T-cell (primary cell): Measurements from ENCODE around the gene MGST1. TPM values are rescaled to one million over a fixed set of nuclear protein-coding genes. Genes with fewer than 3 reads are reported as not detected.

Experiments used
- ATAC-seq, 4 experiments: fragments of 200-7000 bp in 3 of 4; fragments of 150-1000 bp in 1 of 4; cut with Tn5 transposase; replicated peaks in 1 of 4; 1 replicate in 3 of 4; 2 replicates in 1 of 4; pipeline ENCODE4 v1.10.0; 2021; ENCODE audit warnings: moderate library complexity in 3 of 4, mild to moderate bottlenecking in 2 of 4, moderate number of reproducible peaks in 1 of 4
- CTCF ChIA-PET, 2 donors: fragments of 300-600 bp; sonication (Branson Sonifier 250); formaldehyde crosslinking; loops; one replicate each; lab custom pipeline; 2022; ENCODE audit warnings: antibody characterized with exemption in 2 of 2; lab: Charles Lee
- POLR2A ChIA-PET, 2 donors: fragments of 300-600 bp; sonication (Branson Sonifier 250); formaldehyde crosslinking; loops; one replicate each; lab custom pipeline; 2022; ENCODE audit warnings: antibody characterized with exemption in 2 of 2; lab: Charles Lee
- DNase-seq, 35 experiments: peaks; one replicate each; pipeline versions ENCODE4 v3.0.0 to v3.0.0-alpha.2; 2013 to 2023
- H3K27ac ChIP-seq: one replicate; pipeline ENCODE4 v1.5.1; 2013; ENCODE audit warnings: low read length
- H3K27me3 ChIP-seq, 2 experiments: replicated peaks in 1 of 2; 1 replicate in 1 of 2; 2 replicates in 1 of 2; pipeline versions ENCODE4 v1.6.1 to v1.7.0; 2013; ENCODE audit warnings: low read length in 1 of 2, mixed read lengths in 1 of 2; ENCODE audit not compliant: control insufficient read depth in 2 of 2, insufficient read depth in 2 of 2; ENCODE audit errors: extremely low read depth in 1 of 2
- H3K36me3 ChIP-seq, 2 donors: 1 replicate in 1 of 2; 2 replicates in 1 of 2; pipeline versions ENCODE4 v1.6.1 to v1.7.0; 2013; ENCODE audit warnings: low read length in 1 of 2; ENCODE audit not compliant: control insufficient read depth in 2 of 2, insufficient read depth in 1 of 2; ENCODE audit errors: extremely low read depth in 1 of 2
- H3K4me1 ChIP-seq, 2 experiments: 1 replicate in 1 of 2; 2 replicates in 1 of 2; pipeline versions ENCODE4 v1.6.1 to v1.7.0; 2013; ENCODE audit warnings: low read length in 2 of 2, mixed read lengths in 1 of 2; ENCODE audit not compliant: insufficient read depth in 2 of 2, control insufficient read depth in 1 of 2; ENCODE audit errors: extremely low read depth in 1 of 2
- H3K4me3 ChIP-seq, 2 donors: 1 replicate in 1 of 2; 2 replicates in 1 of 2; pipeline versions ENCODE4 v1.5.1 to v1.7.0; 2013; ENCODE audit warnings: mild to moderate bottlenecking in 2 of 2, low read length in 1 of 2, moderate library complexity in 1 of 2; ENCODE audit not compliant: control insufficient read depth in 1 of 2; ENCODE audit errors: extremely low read depth in 1 of 2
- H3K9me3 ChIP-seq: 2 replicates; pipeline ENCODE4 v1.7.0; 2013
- H3K27ac Mint-ChIP-seq, 2 donors: one replicate each; pipeline ENCODE4 v1.8.0; 2020 to 2021; ENCODE audit warnings: mild to moderate bottlenecking in 2 of 2, mixed read lengths in 2 of 2
- H3K27me3 Mint-ChIP-seq, 2 donors: one replicate each; pipeline ENCODE4 v1.8.0; 2021 to 2022; ENCODE audit warnings: mixed read lengths in 2 of 2
- H3K36me3 Mint-ChIP-seq: one replicate; pipeline ENCODE4 v1.8.0; 2021; ENCODE audit warnings: mixed read lengths
- H3K4me1 Mint-ChIP-seq, 3 donors: one replicate each; pipeline ENCODE4 v1.8.0; 2020 to 2022; ENCODE audit warnings: mixed read lengths in 3 of 3, mild to moderate bottlenecking in 1 of 3
- H3K4me3 Mint-ChIP-seq, 3 donors: one replicate each; pipeline ENCODE4 v1.8.0; 2020 to 2022; ENCODE audit warnings: mild to moderate bottlenecking in 3 of 3, mixed read lengths in 3 of 3, moderate library complexity in 3 of 3
- H3K9me3 Mint-ChIP-seq, 3 donors: one replicate each; pipeline ENCODE4 v1.8.0; 2020 to 2022; ENCODE audit warnings: mixed read lengths in 3 of 3
- WGBS: methylation state at CpG from one replicate; pipeline ENCODE4 v1.1.5; 2013; ENCODE audit warnings: missing lambda C conversion rate; ENCODE audit not compliant: insufficient coverage; 5-methylcytosine and 5-hydroxymethylcytosine counted together
- total RNA-seq, 35 experiments: library from RNA in 6 of 35; stranded (reverse) in 6 of 35; fragments of 120-200 nt in 1 of 35; gene quantifications; one replicate each; pipeline versions ENCODE4 v1.2.1 to v1.2.4 and lab custom pipeline; 2013 to 2026

The MGST1 gene
- total RNA-seq, 5 donors from 2014 or later (not counting 1 experiment from before 2014, with no cell fraction given), result 1.5 to 3.2 (median 2.1) TPM; not detected in 1

- Mint-ChIP-seq H3K27me3 (no peaks in the 10 kb centered on the region), H3K27ac (no peak overlapping the region), H3K4me3 (no peak overlapping the region), H3K4me1 (no peaks in the 10 kb centered on the region), H3K36me3 (no peaks in the 10 kb centered on the region), H3K9me3 (peaks cover 20 to 36% (median 26%) of the 10 kb centered on the region in 3 donors)
- no peak overlapping the region for H3K4me3 ChIP-seq
- no peaks in the 10 kb centered on the region for H3K27me3 ChIP-seq
- ChIA-PET POLR2A (no interaction called here), CTCF (no interaction called here)
- WGBS, result no CpG with 5 or more reads among the region's 2 CpGs
- ATAC-seq (no peak), DNase-seq (no peak)
- H3K9me3 ChIP-seq, result no peaks in the 10 kb centered on the region
- H3K4me1 ChIP-seq, result no peaks in the 10 kb centered on the region
- H3K36me3 ChIP-seq, result no peaks in the 10 kb centered on the region
- H3K27ac ChIP-seq, result no peak overlapping the region
These were observed 17.9 kb upstream of the MGST1 start for GRCh38 chr12:16329594-16329993.

GRCh38 chr12:16330560-16330959, 16.9 kb upstream of the MGST1 start:
- H3K4me3 Mint-ChIP-seq, result no peak overlapping the region
- ChIA-PET CTCF (no interaction called here), POLR2A (no interaction called here)
- no peak overlapping the region for H3K27ac Mint-ChIP-seq
- H3K4me1 Mint-ChIP-seq, result no peaks in the 10 kb centered on the region
- H3K4me1 ChIP-seq, result no peaks in the 10 kb centered on the region
- H3K36me3 Mint-ChIP-seq, result no peaks in the 10 kb centered on the region
- no peaks in the 10 kb centered on the region for H3K27me3 Mint-ChIP-seq
- H3K9me3 Mint-ChIP-seq, result peaks cover 21 to 41% (median 26%) of the 10 kb centered on the region in 3 donors
- H3K27ac ChIP-seq, result no peak overlapping the region
- no peak overlapping the region for H3K4me3 ChIP-seq
- DNase-seq, result no peak
- no peaks in the 10 kb centered on the region for H3K36me3 ChIP-seq
- WGBS, result 80% methylated on average over 1 of the region's 4 CpGs
- ATAC-seq, result no peak
- no peaks in the 10 kb centered on the region for H3K27me3 ChIP-seq
- H3K9me3 ChIP-seq, result no peaks in the 10 kb centered on the region

GRCh38 chr12:16331998-16332397, 15.4 kb upstream of the MGST1 start:
- Mint-ChIP-seq H3K27me3 (no peaks in the 10 kb centered on the region), H3K4me1 (no peaks in the 10 kb centered on the region), H3K9me3 (peaks cover 16 to 30% (median 26%) of the 10 kb centered on the region in 3 donors), H3K4me3 (no peak overlapping the region), H3K36me3 (no peaks in the 10 kb centered on the region), H3K27ac (no peak overlapping the region)
- no peaks in the 10 kb centered on the region for H3K9me3 ChIP-seq
- ATAC-seq, result no peak
- H3K4me1 ChIP-seq, result no peaks in the 10 kb centered on the region
- no peak for DNase-seq
- ChIA-PET POLR2A (no interaction called here), CTCF (no interaction called here)
- H3K27ac ChIP-seq, result no peak overlapping the region
- H3K4me3 ChIP-seq, result no peak overlapping the region
- no CpG with 5 or more reads among the region's 2 CpGs for WGBS
- no peaks in the 10 kb centered on the region for H3K27me3 ChIP-seq
- no peaks in the 10 kb centered on the region for H3K36me3 ChIP-seq

GRCh38 chr12:16335838-16336237, 11.6 kb upstream of the MGST1 start:
- Mint-ChIP-seq H3K9me3 (peaks cover 6 to 16% (median 7%) of the 10 kb centered on the region in 3 donors), H3K27ac (no peak overlapping the region)
- ATAC-seq, result no peak

GRCh38 chr12:16344269-16344668, 3.2 kb upstream of the MGST1 start:
- DNase-seq (no peak), ATAC-seq (no peak)
- Histone ChIP-seq H3K4me3 (no peak overlapping the region), H3K27ac (no peak overlapping the region), H3K4me1 (no peaks in the 10 kb centered on the region), H3K36me3 (no peaks in the 10 kb centered on the region), H3K27me3 (peaks cover 0 to 7% of the 10 kb centered on the region in 2 experiments), H3K9me3 (no peaks in the 10 kb centered on the region)
- H3K4me3 Mint-ChIP-seq, result no peak overlapping the region
- ChIA-PET CTCF (no interaction called here), POLR2A (interaction anchor here in 1 of 2 donors (0.6 kb wide), 1 partner anchor 16 kb away, joined by 3 read pairs; no protein-coding TSS in a partner anchor)
- no peak overlapping the region for H3K27ac Mint-ChIP-seq
- no peaks in the 10 kb centered on the region for H3K4me1 Mint-ChIP-seq
- peaks cover 7 to 11% of the 10 kb centered on the region in 2 donors for H3K27me3 Mint-ChIP-seq
- no peaks in the 10 kb centered on the region for H3K36me3 Mint-ChIP-seq
- peaks cover 0 to 9% (median 8%) of the 10 kb centered on the region in 3 donors for H3K9me3 Mint-ChIP-seq
- 95% methylated on average over 3 of the region's 3 CpGs for WGBS

More at GRCh38 chr12:16335838-16336237, 11.6 kb upstream of the MGST1 start:
- WGBS, result no CpG with 5 or more reads among the region's 4 CpGs
- no peak overlapping the region for H3K27ac ChIP-seq
- DNase-seq, result no peak
- no peak overlapping the region for H3K4me3 Mint-ChIP-seq
- no peaks in the 10 kb centered on the region for H3K36me3 Mint-ChIP-seq
- H3K9me3 ChIP-seq, result no peaks in the 10 kb centered on the region
- H3K4me1 ChIP-seq, result no peaks in the 10 kb centered on the region
- POLR2A ChIA-PET, result no interaction called here
- no peaks in the 10 kb centered on the region for H3K36me3 ChIP-seq
- H3K27me3 Mint-ChIP-seq, result no peaks in the 10 kb centered on the region
- CTCF ChIA-PET, result no interaction called here
- no peaks in the 10 kb centered on the region for H3K4me1 Mint-ChIP-seq
- no peak overlapping the region for H3K4me3 ChIP-seq
- H3K27me3 ChIP-seq, result no peaks in the 10 kb centered on the region

- no peak overlapping the region for H3K27ac ChIP-seq
- H3K9me3 ChIP-seq, result no peaks in the 10 kb centered on the region
- Mint-ChIP-seq H3K27me3 (peaks cover 7 to 11% of the 10 kb centered on the region in 2 donors), H3K9me3 (peaks cover 0 to 9% (median 8%) of the 10 kb centered on the region in 3 donors), H3K36me3 (no peaks in the 10 kb centered on the region), H3K4me1 (no peaks in the 10 kb centered on the region), H3K27ac (no peak overlapping the region), H3K4me3 (no peak overlapping the region)
- no peaks in the 10 kb centered on the region for H3K36me3 ChIP-seq
- ChIA-PET CTCF (no interaction called here), POLR2A (interaction anchor here (0.6 kb wide), 2 partner anchors 15 to 928 kb away, joined by 3 read pairs; no protein-coding TSS in a partner anchor)
- peaks cover 0 to 7% of the 10 kb centered on the region in 2 experiments for H3K27me3 ChIP-seq
- H3K4me3 ChIP-seq, result no peak overlapping the region
- no CpG with 5 or more reads among the region's 1 CpG for WGBS
- H3K4me1 ChIP-seq, result no peaks in the 10 kb centered on the region
- ATAC-seq, result no peak
- DNase-seq, result no peak
These were observed 2.3 kb upstream of the MGST1 start for GRCh38 chr12:16345105-16345504.

- Mint-ChIP-seq H3K27ac (no peak overlapping the region), H3K9me3 (peaks cover 3 to 9% (median 6%) of the 10 kb centered on the region in 3 donors), H3K27me3 (peaks cover 7 to 11% of the 10 kb centered on the region in 2 donors), H3K36me3 (no peaks in the 10 kb centered on the region), H3K4me3 (no peak overlapping the region), H3K4me1 (no peaks in the 10 kb centered on the region)
- CTCF ChIA-PET, result no interaction called here
- no peak overlapping the region for H3K4me3 ChIP-seq
- no peaks in the 10 kb centered on the region for H3K9me3 ChIP-seq
- H3K27me3 ChIP-seq, result peaks cover 0 to 7% of the 10 kb centered on the region in 2 experiments
- ATAC-seq (no peak), DNase-seq (no peak)
- no peaks in the 10 kb centered on the region for H3K36me3 ChIP-seq
- no peak overlapping the region for H3K27ac ChIP-seq
- H3K4me1 ChIP-seq, result no peaks in the 10 kb centered on the region
- 65% methylated on average over 2 of the region's 7 CpGs for WGBS
- POLR2A ChIA-PET, result no interaction called here
These were observed 487 bp upstream of the MGST1 start for GRCh38 chr12:16346958-16347357.
